CD14-positive monocyte (primary cell): ENCODE results near the gene CDK4. TPM values are rescaled to one million over a fixed set of nuclear protein-coding genes. Genes with fewer than 3 reads are reported as not detected.
A peak's percentile ranks its signal among the peaks of the same experiment; 100 is the strongest.

Source experiments
- DNase-seq, 3 donors: peaks; one replicate each; pipeline ENCODE4 v3.0.0-alpha.2; 2011 to 2022
- H2AFZ ChIP-seq: 2 replicates; pipeline ENCODE4 v1.6.0; 2012; ENCODE audit warnings: mild to moderate bottlenecking, low read depth, low read length, inconsistent platforms; ENCODE audit not compliant: insufficient read depth, poor library complexity, severe bottlenecking
- H3K27ac ChIP-seq, 2 donors: 1 replicate in 1 of 2; 2 replicates in 1 of 2; pipeline ENCODE4 v1.5.1; 2012 to 2013; ENCODE audit warnings: low read length in 2 of 2, control low read depth in 1 of 2, inconsistent platforms in 1 of 2, low read depth in 1 of 2, mild to moderate bottlenecking in 1 of 2
- H3K27me3 ChIP-seq, 2 donors: one replicate each; pipeline versions ENCODE4 v1.6.0 to v1.6.1; 2011 to 2013; ENCODE audit warnings: low read length in 2 of 2; ENCODE audit not compliant: control insufficient read depth in 2 of 2, insufficient read depth in 2 of 2
- H3K36me3 ChIP-seq, 2 donors: replicated peaks in 1 of 2; 1 replicate in 1 of 2; 2 replicates in 1 of 2; pipeline versions ENCODE4 v1.5.1 to v1.6.1; 2012 to 2013; ENCODE audit warnings: low read length in 2 of 2, control low read depth in 1 of 2, inconsistent platforms in 1 of 2, mild to moderate bottlenecking in 1 of 2; ENCODE audit not compliant: insufficient read depth in 2 of 2, control insufficient read depth in 1 of 2
- H3K4me1 ChIP-seq, 2 donors: 1 replicate in 1 of 2; 2 replicates in 1 of 2; pipeline versions ENCODE4 v1.5.1 to v1.6.1; 2012 to 2013; ENCODE audit warnings: low read length in 2 of 2, control low read depth in 1 of 2, inconsistent platforms in 1 of 2, mild to moderate bottlenecking in 1 of 2, moderate library complexity in 1 of 2; ENCODE audit not compliant: insufficient read depth in 2 of 2, control insufficient read depth in 1 of 2
- H3K4me2 ChIP-seq: replicated peaks from 2 replicates; pipeline ENCODE3; 2012; ENCODE audit warnings: low read length, moderate library complexity, mild to moderate bottlenecking; ENCODE audit not compliant: poor library complexity, severe bottlenecking; ENCODE audit errors: extremely low read depth
- H3K4me3 ChIP-seq, 3 experiments: fragments of 200-600 bp in 1 of 3; sonication (generic) in 1 of 3; replicated peaks in 1 of 3; 1 replicate in 2 of 3; 2 replicates in 1 of 3; pipeline ENCODE4 v1.5.1; 2011 to 2013; ENCODE audit warnings: low read length in 3 of 3, mild to moderate bottlenecking in 3 of 3, control low read depth in 2 of 3, low read depth in 2 of 3, inconsistent platforms in 1 of 3, moderate library complexity in 1 of 3
- H3K79me2 ChIP-seq: 2 replicates; pipeline ENCODE4 v1.6.0; 2012; ENCODE audit warnings: mild to moderate bottlenecking, control low read depth, inconsistent platforms, low read length, moderate library complexity; ENCODE audit not compliant: insufficient read depth
- H3K9ac ChIP-seq: 2 replicates; pipeline ENCODE4 v1.6.0; 2017; ENCODE audit warnings: low read length, mild to moderate bottlenecking; ENCODE audit not compliant: insufficient read depth, poor library complexity, severe bottlenecking
- H3K9me3 ChIP-seq, 2 donors: replicated peaks in 1 of 2; 1 replicate in 1 of 2; 2 replicates in 1 of 2; pipeline versions ENCODE4 v1.5.1 to v1.6.1; 2012 to 2013; ENCODE audit warnings: low read length in 2 of 2, control low read depth in 1 of 2; ENCODE audit not compliant: control insufficient read depth in 1 of 2, insufficient read depth in 1 of 2
- H4K20me1 ChIP-seq: 2 replicates; pipeline ENCODE4 v1.6.0; 2012; ENCODE audit warnings: mild to moderate bottlenecking, low read length, control low read depth, moderate library complexity; ENCODE audit not compliant: insufficient read depth
- H3K27ac Mint-ChIP-seq, 7 donors: one replicate each; pipeline ENCODE4 v1.8.0; 2020; ENCODE audit warnings: mild to moderate bottlenecking in 7 of 7, mixed read lengths in 7 of 7, moderate library complexity in 6 of 7, inconsistent platforms in 2 of 7
- H3K27me3 Mint-ChIP-seq, 3 donors: one replicate each; pipeline ENCODE4 v1.8.0; 2021 to 2022; ENCODE audit warnings: low read depth in 3 of 3, mild to moderate bottlenecking in 3 of 3, mixed read lengths in 3 of 3, moderate library complexity in 3 of 3, inconsistent platforms in 1 of 3
- H3K36me3 Mint-ChIP-seq, 2 donors: one replicate each; pipeline ENCODE4 v1.8.0; 2020; ENCODE audit warnings: mixed read lengths in 2 of 2, inconsistent platforms in 1 of 2, mild to moderate bottlenecking in 1 of 2
- H3K4me1 Mint-ChIP-seq: one replicate; pipeline ENCODE4 v1.8.0; 2020; ENCODE audit warnings: mild to moderate bottlenecking, mixed read lengths
- H3K4me3 Mint-ChIP-seq, 2 donors: one replicate each; pipeline ENCODE4 v1.8.0; 2020; ENCODE audit warnings: mild to moderate bottlenecking in 2 of 2, mixed read lengths in 2 of 2, moderate library complexity in 1 of 2
- H3K9me3 Mint-ChIP-seq, 7 donors: one replicate each; pipeline ENCODE4 v1.8.0; 2020 to 2022; ENCODE audit warnings: mixed read lengths in 7 of 7, mild to moderate bottlenecking in 6 of 7, moderate library complexity in 6 of 7, inconsistent platforms in 2 of 7
- WGBS: methylation state at CpG from one replicate; pipeline ENCODE4 v1.1.5; 2013; ENCODE audit warnings: missing lambda C conversion rate; ENCODE audit not compliant: insufficient coverage; 5-methylcytosine and 5-hydroxymethylcytosine counted together
- intact Hi-C, 2 donors: fragments of 100-400 bp; cut with micrococcal nuclease; formaldehyde crosslinking; loops; one replicate each; pipeline versions ENCODE4 v1.15.0 to v1.15.1; 2023
- polyA plus RNA-seq, 3 donors: library from polyadenylated mRNA; depleted of rRNA in 1 of 3; unstranded in 2 of 3; stranded (reverse) in 1 of 3; fragments of 300-500 nt in 2 of 3; fragments of >200 nt in 1 of 3; fragmentation: Illumina TruSeq in 2 of 3; gene quantifications; 1 replicate in 2 of 3; 2 replicates in 1 of 3; pipeline ENCODE4 v1.2.3, GENCODE V29; 2012 to 2021
- TF ChIP-seq, protein P1 (sequence below): fragments of 200-600 bp; IDR thresholded peaks from one replicate; pipeline ENCODE4 v1.8.0; 2022; ENCODE audit warnings: antibody characterized with exemption, mild to moderate bottlenecking

Gene CDK4
- polyA plus RNA-seq, 3 donors: 26.2 to 38.4 (median 27.4) TPM

DNA sequence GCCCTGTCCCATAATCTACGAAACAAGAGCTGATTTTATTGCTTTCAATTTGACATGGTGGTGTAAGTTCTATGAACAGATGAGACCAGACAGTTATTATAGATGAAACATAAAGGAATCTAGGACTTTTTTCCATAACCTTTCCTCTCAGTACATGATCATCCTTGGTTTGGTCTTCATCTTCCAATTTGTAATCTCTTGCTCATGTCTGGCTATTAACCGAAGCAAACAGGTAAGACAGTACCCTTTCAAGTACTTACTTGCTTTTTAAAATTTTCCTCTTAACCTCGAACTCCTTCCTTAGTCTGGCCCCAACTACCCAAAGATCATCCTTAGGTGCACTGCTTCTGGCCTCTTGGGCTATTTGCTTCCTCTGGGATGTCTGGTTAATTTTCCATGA, 6.1 kb downstream of the CDK4 start:
- no peaks in the 10 kb centered on the region for H4K20me1 ChIP-seq
- TF ChIP-seq, protein P1, sequence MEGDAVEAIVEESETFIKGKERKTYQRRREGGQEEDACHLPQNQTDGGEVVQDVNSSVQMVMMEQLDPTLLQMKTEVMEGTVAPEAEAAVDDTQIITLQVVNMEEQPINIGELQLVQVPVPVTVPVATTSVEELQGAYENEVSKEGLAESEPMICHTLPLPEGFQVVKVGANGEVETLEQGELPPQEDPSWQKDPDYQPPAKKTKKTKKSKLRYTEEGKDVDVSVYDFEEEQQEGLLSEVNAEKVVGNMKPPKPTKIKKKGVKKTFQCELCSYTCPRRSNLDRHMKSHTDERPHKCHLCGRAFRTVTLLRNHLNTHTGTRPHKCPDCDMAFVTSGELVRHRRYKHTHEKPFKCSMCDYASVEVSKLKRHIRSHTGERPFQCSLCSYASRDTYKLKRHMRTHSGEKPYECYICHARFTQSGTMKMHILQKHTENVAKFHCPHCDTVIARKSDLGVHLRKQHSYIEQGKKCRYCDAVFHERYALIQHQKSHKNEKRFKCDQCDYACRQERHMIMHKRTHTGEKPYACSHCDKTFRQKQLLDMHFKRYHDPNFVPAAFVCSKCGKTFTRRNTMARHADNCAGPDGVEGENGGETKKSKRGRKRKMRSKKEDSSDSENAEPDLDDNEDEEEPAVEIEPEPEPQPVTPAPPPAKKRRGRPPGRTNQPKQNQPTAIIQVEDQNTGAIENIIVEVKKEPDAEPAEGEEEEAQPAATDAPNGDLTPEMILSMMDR: no peak
- 100% methylated on average over 1 of the region's 3 CpGs for WGBS
- H3K27me3 ChIP-seq: no peaks in the 10 kb centered on the region
- H3K36me3 Mint-ChIP-seq: peaks cover 22 to 41% of the 10 kb centered on the region in 2 donors
- H3K27ac Mint-ChIP-seq: peak overlapping the region in 6 of 7 donors; percentile 92 to 98 (median 96)
- DNase-seq: no peak
- no peaks in the 10 kb centered on the region for H3K9me3 ChIP-seq
- H3K27me3 Mint-ChIP-seq: peaks cover 0 to 1% (median 0%) of the 10 kb centered on the region in 3 donors
- H3K9me3 Mint-ChIP-seq: no peaks in the 10 kb centered on the region
- peak overlapping the region; percentile 86 for H3K4me2 ChIP-seq
- H2AFZ ChIP-seq: no peak overlapping the region
- peaks cover 32 to 36% of the 10 kb centered on the region in 2 donors for H3K4me1 ChIP-seq
- peaks cover 14 to 39% of the 10 kb centered on the region in 2 donors for H3K36me3 ChIP-seq
- peak overlapping the region in 1 of 3 experiments; percentile 84 for H3K4me3 ChIP-seq
- no peak overlapping the region for H3K9ac ChIP-seq
- no peak overlapping the region for H3K27ac ChIP-seq
- intact Hi-C loops: loop anchor here in 1 of 2 donors (10.0 kb wide), 1 partner anchor 189 kb away; no protein-coding TSS in a partner anchor
- H3K4me1 Mint-ChIP-seq: peaks cover 37% of the 10 kb centered on the region
- H3K79me2 ChIP-seq: peaks cover 15% of the 10 kb centered on the region
- peak overlapping the region; percentile 89 to 93 for H3K4me3 Mint-ChIP-seq

DNA sequence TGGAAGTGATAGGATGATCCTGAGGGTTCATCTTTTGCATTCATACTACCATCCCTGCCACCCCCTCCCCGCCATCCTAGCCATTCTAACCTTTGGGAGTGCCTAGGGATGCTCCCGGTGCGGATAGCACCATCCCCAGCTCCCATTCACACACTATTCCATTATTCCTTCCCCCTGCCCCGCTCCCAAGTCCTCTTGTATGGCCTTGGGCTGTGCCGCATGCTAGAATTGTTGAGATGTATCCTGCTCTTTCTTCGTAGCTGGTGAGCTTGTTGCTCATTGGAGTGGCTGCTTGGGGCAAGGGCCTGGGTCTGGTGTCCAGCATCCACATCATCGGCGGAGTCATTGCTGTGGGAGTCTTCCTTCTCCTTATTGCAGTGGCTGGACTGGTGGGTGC, 6.6 kb downstream of the CDK4 start:
- no peaks in the 10 kb centered on the region for H4K20me1 ChIP-seq
- H3K79me2 ChIP-seq: peaks cover 15% of the 10 kb centered on the region
- H3K27ac ChIP-seq: peak overlapping the region; percentile 78 to 89
- TF ChIP-seq, protein P1: no peak
- peak overlapping the region; percentile 79 for H2AFZ ChIP-seq
- no peaks in the 10 kb centered on the region for H3K27me3 ChIP-seq
- peaks cover 14 to 36% of the 10 kb centered on the region in 2 donors for H3K36me3 ChIP-seq
- Mint-ChIP-seq H3K27me3 (peaks cover 0 to 1% (median 0%) of the 10 kb centered on the region in 3 donors), H3K36me3 (peaks cover 21 to 37% of the 10 kb centered on the region in 2 donors), H3K4me3 (peak overlapping the region; percentile 89 to 93), H3K4me1 (peaks cover 40% of the 10 kb centered on the region), H3K9me3 (no peaks in the 10 kb centered on the region), H3K27ac (peak overlapping the region; percentile 92 to 98 (median 96))
- intact Hi-C loops: loop anchor here in 1 of 2 donors (10.0 kb wide), 1 partner anchor 189 kb away; no protein-coding TSS in a partner anchor
- peak overlapping the region; percentile 86 for H3K4me2 ChIP-seq
- peak overlapping the region; percentile 83 for H3K9ac ChIP-seq
- H3K4me1 ChIP-seq: peaks cover 36 to 39% of the 10 kb centered on the region in 2 donors
- no peak for DNase-seq
- whole genome bisulfite sequencing: 71% methylated on average over 2 of the region's 8 CpGs
- peak overlapping the region; percentile 69 to 84 (median 81) for H3K4me3 ChIP-seq
- H3K9me3 ChIP-seq: no peaks in the 10 kb centered on the region
